AG09309 (cell line): ENCODE data around the gene MACIR.

Source experiments
- DNase-seq: peaks from one replicate; pipeline ENCODE4 v3.0.0-alpha.2; 2010; ENCODE audit warnings: low read depth
- H3K4me3 ChIP-seq: 2 replicates; pipeline ENCODE4 v1.5.1; 2011; ENCODE audit warnings: mild to moderate bottlenecking, low read depth, low read length, moderate library complexity; ENCODE audit not compliant: control insufficient read depth
- TF ChIP-seq, protein P1 (sequence below): IDR thresholded peaks from 2 replicates; pipeline ENCODE4 v1.5.1; 2011; ENCODE audit warnings: mild to moderate bottlenecking, low read depth, low read length, inconsistent platforms; ENCODE audit not compliant: insufficient read depth, control insufficient read depth; ENCODE audit errors: missing control alignments

MACIR gene

DNA sequence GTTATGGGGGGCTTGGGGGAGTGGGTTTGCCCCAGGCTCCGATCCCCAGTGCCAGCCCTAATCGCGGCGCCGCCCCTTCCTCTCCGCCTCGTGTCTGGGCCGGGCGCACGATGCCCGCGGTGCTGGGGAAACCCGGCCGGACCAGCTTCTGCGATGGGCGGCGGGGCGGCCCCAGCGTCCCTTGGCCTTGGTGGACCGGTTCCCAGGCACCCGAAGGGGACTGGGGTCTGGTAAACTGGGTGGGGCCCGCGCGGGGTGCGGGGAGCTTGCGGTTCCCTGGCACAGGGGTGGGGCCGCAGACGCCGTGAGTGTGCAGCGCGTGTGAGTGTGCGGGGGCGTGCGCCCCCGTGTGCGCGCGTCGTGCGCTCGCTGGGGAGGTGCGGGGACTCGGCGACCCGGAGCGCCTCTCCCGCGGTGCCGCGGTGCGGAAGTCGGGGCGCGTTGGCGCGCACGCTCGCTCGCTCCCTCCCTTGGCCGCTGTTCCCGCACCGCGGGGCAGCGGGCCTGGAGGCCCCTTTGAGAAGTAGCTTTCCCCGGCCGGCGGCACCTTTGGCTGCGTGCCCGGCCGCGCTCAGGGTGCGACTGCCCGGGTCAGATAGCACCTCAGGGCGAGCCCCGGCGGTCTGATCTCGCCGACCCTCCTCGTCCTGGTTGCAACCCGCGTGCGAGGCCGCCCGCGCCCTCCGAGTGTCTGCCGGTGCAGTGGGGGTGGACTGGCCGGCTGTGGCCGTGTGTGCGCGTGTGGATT lies 568 bp downstream of the MACIR start:
- peak overlapping the region; percentile 98 for H3K4me3 ChIP-seq
- DNase-seq: no peak
- TF ChIP-seq, protein P1, sequence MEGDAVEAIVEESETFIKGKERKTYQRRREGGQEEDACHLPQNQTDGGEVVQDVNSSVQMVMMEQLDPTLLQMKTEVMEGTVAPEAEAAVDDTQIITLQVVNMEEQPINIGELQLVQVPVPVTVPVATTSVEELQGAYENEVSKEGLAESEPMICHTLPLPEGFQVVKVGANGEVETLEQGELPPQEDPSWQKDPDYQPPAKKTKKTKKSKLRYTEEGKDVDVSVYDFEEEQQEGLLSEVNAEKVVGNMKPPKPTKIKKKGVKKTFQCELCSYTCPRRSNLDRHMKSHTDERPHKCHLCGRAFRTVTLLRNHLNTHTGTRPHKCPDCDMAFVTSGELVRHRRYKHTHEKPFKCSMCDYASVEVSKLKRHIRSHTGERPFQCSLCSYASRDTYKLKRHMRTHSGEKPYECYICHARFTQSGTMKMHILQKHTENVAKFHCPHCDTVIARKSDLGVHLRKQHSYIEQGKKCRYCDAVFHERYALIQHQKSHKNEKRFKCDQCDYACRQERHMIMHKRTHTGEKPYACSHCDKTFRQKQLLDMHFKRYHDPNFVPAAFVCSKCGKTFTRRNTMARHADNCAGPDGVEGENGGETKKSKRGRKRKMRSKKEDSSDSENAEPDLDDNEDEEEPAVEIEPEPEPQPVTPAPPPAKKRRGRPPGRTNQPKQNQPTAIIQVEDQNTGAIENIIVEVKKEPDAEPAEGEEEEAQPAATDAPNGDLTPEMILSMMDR: no peak

GRCh38 chr5:103259705-103260355 lies 1.3 kb downstream of the MACIR start:
- peak overlapping the region; percentile 98 for H3K4me3 ChIP-seq

DNA sequence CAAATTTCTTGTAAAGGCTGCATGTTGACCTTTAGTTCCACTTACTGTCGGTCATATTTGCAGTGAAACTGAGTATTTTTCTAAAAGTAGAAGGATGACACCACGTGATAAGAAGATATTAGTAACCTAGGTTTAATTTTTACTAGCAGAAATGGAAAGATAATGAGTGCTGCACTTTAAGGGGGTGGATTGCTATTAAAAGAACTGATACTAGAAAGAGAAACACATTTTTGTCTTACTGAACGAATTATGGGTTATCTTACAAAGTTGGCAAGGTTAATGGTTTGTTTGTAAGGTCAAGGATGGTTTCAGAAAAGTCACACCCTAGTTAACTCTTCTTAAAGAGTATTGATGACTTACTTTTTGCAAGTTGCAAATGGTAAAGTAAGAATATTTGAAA lies 2.4 kb downstream of the MACIR start:
- DNase-seq: no peak
- TF ChIP-seq, protein P1: no peak
- H3K4me3 ChIP-seq: peak overlapping the region; percentile 40

More at GRCh38 chr5:103259705-103260355, 1.3 kb downstream of the MACIR start:
- no peak for DNase-seq
- TF ChIP-seq, protein P1: no peak

GRCh38 chr5:103262422-103262871 lies 3.9 kb downstream of the MACIR start:
- TF ChIP-seq, protein P1: no peak
- H3K4me3 ChIP-seq: peak overlapping the region; percentile 8
- peak; percentile 44 for DNase-seq

DNA sequence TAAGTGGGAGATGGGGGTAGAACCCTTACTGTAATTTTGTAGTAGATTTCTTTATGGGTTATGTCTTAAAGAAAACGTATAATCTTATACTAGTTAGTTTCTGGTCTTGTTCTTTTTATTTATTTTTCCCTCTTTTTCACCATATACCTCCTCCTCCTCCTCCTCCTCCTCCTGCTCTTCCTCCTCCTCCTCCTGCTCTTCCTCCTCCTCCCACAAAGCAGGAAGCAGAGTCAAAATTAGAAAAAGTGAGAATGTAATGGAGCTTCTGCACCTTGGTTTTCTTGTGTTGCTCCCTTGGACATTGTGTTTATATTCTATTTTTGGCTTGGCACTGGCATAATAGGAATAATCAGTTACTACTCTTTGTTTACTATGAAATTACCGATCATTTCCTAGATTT lies 4.5 kb downstream of the MACIR start:
- no peak overlapping the region for H3K4me3 ChIP-seq
- TF ChIP-seq, protein P1: no peak
- no peak for DNase-seq

DNA sequence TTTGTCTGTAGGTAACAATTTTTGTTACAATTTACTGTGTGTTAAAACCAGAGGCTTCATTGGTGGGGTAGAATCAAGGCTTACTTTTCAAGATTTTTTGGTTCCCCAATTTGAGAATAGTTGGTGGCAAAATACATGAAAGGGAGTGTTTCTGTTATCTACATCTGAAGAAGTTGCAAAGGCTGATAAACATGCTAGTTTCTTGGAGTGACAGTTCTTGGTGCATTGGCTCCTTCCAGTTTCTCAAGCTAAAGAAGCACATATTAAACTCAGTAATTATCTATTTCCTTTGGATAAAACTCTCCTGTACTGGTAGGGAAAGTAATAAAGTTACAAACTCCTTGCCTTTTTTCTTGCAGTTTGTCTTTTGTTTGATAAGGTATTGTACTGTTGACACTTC lies 5.9 kb downstream of the MACIR start:
- no peak overlapping the region for H3K4me3 ChIP-seq
- TF ChIP-seq, protein P1: no peak
- no peak for DNase-seq
